MCF 10A (cell line): ENCODE results near the gene SLC6A18. TPM values are rescaled to one million over a fixed set of nuclear protein-coding genes. Genes with fewer than 3 reads are reported as not detected.
"Not testable (repeated sequence)": the region's sequence is repeated elsewhere in the genome, so short reads cannot be mapped to it uniquely, and the experiment has no call there.

Experiments used
- BruUV-seq: library from RNA; stranded (reverse); fragments of 400-500 nt; replicated peaks from 2 replicates; lab custom pipeline; 2021; lab: Mats Ljungman, UMichigan
- CTCF ChIA-PET: fragments of 300-600 bp; sonication (Branson Sonifier 250); formaldehyde crosslinking; extraction: SDS; loops from one replicate; lab custom pipeline; 2021; ENCODE audit warnings: antibody characterized with exemption, inconsistent platforms; lab: Yijun Ruan, JAX
- POLR2A ChIA-PET: fragments of 300-600, 350-650 bp; sonication (Branson Sonifier 250); formaldehyde crosslinking; extraction: SDS; loops from one replicate; lab custom pipeline; 2020; ENCODE audit warnings: antibody characterized with exemption, inconsistent platforms; lab: Yijun Ruan, JAX
- DNase-seq: peaks from one replicate; pipeline ENCODE4 v3.0.0-alpha.2; 2018; ENCODE audit not compliant: unreplicated experiment
- H3K27ac Mint-ChIP-seq: one replicate; pipeline ENCODE4 v1.8.0; 2022; ENCODE audit warnings: mild to moderate bottlenecking, low read depth, mixed read lengths; ENCODE audit not compliant: unreplicated experiment
- H3K27me3 Mint-ChIP-seq: one replicate; pipeline ENCODE4 v1.8.0; 2022; ENCODE audit warnings: mixed read lengths; ENCODE audit not compliant: insufficient read depth, unreplicated experiment
- H3K36me3 Mint-ChIP-seq: one replicate; pipeline ENCODE4 v1.8.0; 2022; ENCODE audit warnings: mild to moderate bottlenecking, moderate library complexity, mixed read lengths; ENCODE audit not compliant: insufficient read depth, unreplicated experiment
- H3K4me1 Mint-ChIP-seq: one replicate; pipeline ENCODE4 v1.8.0; 2022; ENCODE audit warnings: mixed read lengths; ENCODE audit not compliant: insufficient read depth, unreplicated experiment
- H3K4me3 Mint-ChIP-seq: one replicate; pipeline ENCODE4 v1.8.0; 2022; ENCODE audit warnings: mild to moderate bottlenecking, moderate library complexity, mixed read lengths; ENCODE audit not compliant: unreplicated experiment
- H3K9me3 Mint-ChIP-seq: one replicate; pipeline ENCODE4 v1.8.0; 2022; ENCODE audit warnings: mixed read lengths; ENCODE audit not compliant: unreplicated experiment
- intact Hi-C: fragments of 100-400 bp; cut with micrococcal nuclease; formaldehyde crosslinking; loops from 2 replicates; pipeline ENCODE4 v1.14.1; 2022
- total RNA-seq: library from RNA; stranded (reverse); gene quantifications from 2 replicates; pipeline ENCODE4 v1.2.3, GENCODE V29; 2022
- TF ChIP-seq, protein P1 (sequence below): fragments of 200-600 bp; IDR thresholded peaks from one replicate; pipeline ENCODE4 v1.8.0; 2022; ENCODE audit warnings: antibody characterized with exemption, mild to moderate bottlenecking; ENCODE audit not compliant: unreplicated experiment

The SLC6A18 gene
- total RNA-seq, 1 experiment from 2014 or later, result not detected

DNA sequence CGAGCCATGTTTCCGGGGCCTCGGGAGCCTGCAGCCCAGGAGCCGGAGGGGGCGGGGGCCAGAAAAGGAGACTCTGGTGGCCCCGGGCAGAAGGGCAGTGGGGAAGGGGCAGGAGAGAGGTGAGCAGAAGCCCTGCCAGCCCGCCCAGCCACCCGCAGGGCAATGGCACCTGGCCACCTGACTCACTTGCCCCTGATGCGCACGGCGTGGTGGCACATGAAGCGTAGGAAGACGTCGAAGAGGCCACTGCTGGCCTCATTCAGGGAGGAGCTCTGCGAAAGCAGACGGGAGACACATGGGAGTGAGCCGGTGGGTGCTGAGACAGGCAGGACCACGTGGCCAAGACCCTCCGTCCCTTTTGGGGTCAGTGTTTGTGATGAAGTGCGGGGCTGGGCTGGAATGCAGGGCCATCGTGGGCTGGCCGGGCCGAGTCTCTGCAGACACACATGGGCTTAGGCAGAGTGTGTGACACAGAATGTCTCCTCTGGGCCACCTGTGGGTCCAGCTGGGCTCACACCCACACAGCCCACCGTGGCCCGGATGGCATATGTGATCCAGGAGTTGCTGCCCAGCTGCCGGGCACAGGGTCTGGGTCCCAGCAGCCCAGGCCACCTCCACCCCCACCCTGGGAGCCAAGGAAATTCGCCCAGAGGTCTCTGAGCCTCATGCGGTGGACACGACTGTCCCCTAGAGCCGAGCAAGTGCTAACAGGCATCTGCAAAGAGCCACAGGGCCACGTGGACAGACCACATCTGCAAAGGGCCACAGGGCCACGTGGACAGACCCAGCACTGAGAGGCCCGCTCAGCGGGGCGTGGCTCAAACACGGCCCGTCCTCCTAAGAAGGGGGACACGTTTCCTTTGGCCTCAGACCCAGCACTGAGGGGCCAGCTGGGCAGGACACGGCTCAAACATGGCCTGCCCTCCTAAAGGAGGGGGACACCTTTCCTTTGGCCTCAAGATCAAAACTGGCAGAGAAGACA is 46.0 kb downstream of the SLC6A18 start:
- Mint-ChIP-seq H3K4me3 (no peak overlapping the region), H3K36me3 (peaks cover 5% of the 10 kb centered on the region), H3K9me3 (no peaks in the 10 kb centered on the region), H3K27ac (no peak overlapping the region), H3K27me3 (no peaks in the 10 kb centered on the region), H3K4me1 (no peaks in the 10 kb centered on the region)
- DNase-seq, result no peak
- TF ChIP-seq, protein P1, sequence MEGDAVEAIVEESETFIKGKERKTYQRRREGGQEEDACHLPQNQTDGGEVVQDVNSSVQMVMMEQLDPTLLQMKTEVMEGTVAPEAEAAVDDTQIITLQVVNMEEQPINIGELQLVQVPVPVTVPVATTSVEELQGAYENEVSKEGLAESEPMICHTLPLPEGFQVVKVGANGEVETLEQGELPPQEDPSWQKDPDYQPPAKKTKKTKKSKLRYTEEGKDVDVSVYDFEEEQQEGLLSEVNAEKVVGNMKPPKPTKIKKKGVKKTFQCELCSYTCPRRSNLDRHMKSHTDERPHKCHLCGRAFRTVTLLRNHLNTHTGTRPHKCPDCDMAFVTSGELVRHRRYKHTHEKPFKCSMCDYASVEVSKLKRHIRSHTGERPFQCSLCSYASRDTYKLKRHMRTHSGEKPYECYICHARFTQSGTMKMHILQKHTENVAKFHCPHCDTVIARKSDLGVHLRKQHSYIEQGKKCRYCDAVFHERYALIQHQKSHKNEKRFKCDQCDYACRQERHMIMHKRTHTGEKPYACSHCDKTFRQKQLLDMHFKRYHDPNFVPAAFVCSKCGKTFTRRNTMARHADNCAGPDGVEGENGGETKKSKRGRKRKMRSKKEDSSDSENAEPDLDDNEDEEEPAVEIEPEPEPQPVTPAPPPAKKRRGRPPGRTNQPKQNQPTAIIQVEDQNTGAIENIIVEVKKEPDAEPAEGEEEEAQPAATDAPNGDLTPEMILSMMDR, result no peak
- no TSS peak for BruUV-seq
- intact Hi-C loops, result no loop called here
- POLR2A ChIA-PET, result no interaction called here
- CTCF ChIA-PET, result interaction anchor here (0.7 kb wide), 1 partner anchor 600 kb away, joined by 3 read pairs; no protein-coding TSS in a partner anchor

DNA sequence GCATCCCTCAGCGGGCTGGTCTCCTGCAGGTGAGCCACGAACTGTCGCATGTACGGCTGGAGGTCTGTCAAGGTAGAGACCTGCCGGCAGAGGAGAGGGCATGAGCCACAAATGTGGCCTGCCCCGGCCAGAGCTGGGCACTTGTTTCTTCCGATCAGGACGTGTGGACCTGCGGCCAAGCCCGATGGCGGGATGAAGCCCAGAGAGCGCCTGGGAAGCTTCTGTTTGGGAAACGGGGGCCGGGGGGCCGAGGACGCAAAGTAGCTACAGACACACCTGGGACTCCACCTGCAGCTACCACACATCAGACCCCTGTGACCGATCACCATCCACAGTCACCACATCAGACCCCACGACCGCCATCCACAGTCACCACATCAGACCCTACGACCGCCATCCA is 47.0 kb downstream of the SLC6A18 start:
- intact Hi-C loops, result no loop called here
- CTCF ChIA-PET, result interaction anchor here (0.7 kb wide), 1 partner anchor 601 kb away, joined by 3 read pairs; no protein-coding TSS in a partner anchor
- Mint-ChIP-seq H3K4me3 (no peak overlapping the region), H3K9me3 (no peaks in the 10 kb centered on the region), H3K27ac (no peak overlapping the region), H3K36me3 (peaks cover 7% of the 10 kb centered on the region), H3K27me3 (no peaks in the 10 kb centered on the region), H3K4me1 (no peaks in the 10 kb centered on the region)
- no peak for DNase-seq
- TF ChIP-seq, protein P1, result no peak
- no TSS peak for BruUV-seq
- POLR2A ChIA-PET, result no interaction called here

DNA sequence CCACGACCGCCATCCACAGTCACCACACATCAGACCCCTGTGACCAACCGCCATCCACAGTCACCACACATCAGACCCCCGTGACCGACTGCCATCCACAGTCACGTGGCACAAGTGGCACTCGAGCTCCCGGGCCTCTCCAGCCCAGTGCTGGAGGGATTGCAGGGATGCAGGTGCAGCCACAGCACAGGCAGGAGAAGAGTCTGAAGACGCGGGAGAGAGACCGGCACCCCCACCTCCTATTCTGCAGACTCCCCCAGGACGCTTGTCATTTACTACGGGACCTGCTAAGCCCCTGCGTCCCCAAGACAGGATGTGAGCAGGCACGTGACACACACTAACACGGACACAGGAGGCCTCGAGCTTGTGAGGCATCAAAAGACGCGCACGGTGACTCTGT is 48.6 kb downstream of the SLC6A18 start:
- H3K9me3 Mint-ChIP-seq, result no peaks in the 10 kb centered on the region
- no peaks in the 10 kb centered on the region for H3K27me3 Mint-ChIP-seq
- intact Hi-C loops, result no loop called here
- H3K36me3 Mint-ChIP-seq, result peaks cover 7% of the 10 kb centered on the region
- TF ChIP-seq, protein P1, result no peak
- no peak for DNase-seq
- no peaks in the 10 kb centered on the region for H3K4me1 Mint-ChIP-seq
- CTCF ChIA-PET, result no interaction called here
- no TSS peak for BruUV-seq
- POLR2A ChIA-PET, result no interaction called here
- no peak overlapping the region for H3K4me3 Mint-ChIP-seq
- H3K27ac Mint-ChIP-seq, result no peak overlapping the region

DNA sequence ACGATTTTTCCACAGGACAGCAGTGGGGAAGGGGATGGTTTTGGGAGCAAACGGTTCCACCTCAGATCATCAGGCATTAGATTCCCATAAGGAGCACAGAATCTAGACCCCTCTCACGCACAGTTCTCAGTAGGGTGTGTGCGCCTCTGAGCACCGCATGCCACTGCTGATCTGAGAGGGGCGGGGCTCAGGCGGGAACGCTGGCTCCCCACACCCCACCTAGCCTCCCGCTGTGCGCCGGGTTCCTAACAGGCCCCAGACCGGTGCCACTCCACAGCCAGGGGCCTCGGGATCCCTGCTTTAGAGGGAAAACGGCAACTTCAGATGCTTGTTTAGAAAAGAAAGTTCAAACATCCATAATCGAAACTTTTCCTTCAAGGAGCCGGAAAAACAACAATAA is 49.3 kb downstream of the SLC6A18 start:
- Mint-ChIP-seq H3K9me3 (no peaks in the 10 kb centered on the region), H3K27me3 (no peaks in the 10 kb centered on the region), H3K4me1 (no peaks in the 10 kb centered on the region), H3K4me3 (no peak overlapping the region), H3K36me3 (peaks cover 7% of the 10 kb centered on the region), H3K27ac (no peak overlapping the region)
- BruUV-seq, result no TSS peak
- TF ChIP-seq, protein P1, result no peak
- CTCF ChIA-PET, result no interaction called here
- no peak for DNase-seq
- POLR2A ChIA-PET, result no interaction called here
- intact Hi-C loops, result no loop called here

DNA sequence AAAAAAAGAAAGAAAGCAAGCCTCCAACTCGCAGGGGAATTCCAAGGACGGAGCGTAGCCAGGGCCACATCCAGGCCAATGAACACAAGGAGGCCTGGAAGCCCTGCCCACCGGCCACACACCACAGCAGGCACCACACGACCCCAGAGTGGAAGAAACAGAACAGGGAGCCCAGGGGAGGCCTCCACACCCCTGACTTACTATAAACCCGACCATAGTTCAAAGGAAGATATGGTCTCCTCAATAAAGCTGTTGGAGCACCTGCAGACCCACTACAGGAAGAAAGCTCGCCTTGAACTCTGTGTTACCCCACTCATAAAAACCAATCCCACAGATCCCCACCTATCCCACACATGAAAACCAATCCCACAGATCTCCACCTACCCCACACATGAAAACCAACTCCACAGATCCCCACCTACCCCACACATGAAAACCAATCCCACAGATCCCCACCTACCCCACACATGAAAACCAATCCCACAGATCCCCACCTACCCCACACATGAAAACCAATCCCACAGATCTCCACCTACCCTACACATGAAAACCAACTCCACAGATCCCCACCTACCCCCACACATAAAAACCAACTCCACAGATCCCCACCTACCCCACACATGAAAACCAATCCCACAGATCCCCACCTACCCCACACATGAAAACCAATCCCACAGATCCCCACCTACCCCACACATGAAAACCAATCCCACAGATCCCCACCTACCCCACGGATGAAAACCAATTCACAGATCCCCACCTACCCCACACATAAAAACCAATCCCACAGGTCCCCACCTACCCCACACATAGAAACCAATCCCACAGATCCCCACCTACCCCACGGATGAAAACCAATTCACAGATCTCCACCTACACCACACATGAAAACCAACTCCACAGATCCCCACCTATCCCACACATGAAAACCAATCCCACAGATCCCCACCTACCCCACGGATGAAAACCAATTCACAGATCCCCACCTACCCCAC is 50.5 kb downstream of the SLC6A18 start:
- H3K4me3 Mint-ChIP-seq, H3K36me3 Mint-ChIP-seq, H3K9me3 Mint-ChIP-seq, H3K4me1 Mint-ChIP-seq, BruUV-seq, intact Hi-C loops, POLR2A ChIA-PET, DNase-seq, H3K27ac Mint-ChIP-seq, H3K27me3 Mint-ChIP-seq: not testable (repeated sequence)
- CTCF ChIA-PET, result interaction anchor here (0.6 kb wide), 2 partner anchors 11 to 94 kb away, joined by 3 to 4 read pairs; no protein-coding TSS in a partner anchor
